ENCODE results near the gene TRAF4. TPM values are rescaled to one million over a fixed set of nuclear protein-coding genes. Genes with fewer than 3 reads are reported as not detected.

TRAF4 gene
- total RNA-seq, 1 experiment from 2014 or later: 268 TPM

DNA sequence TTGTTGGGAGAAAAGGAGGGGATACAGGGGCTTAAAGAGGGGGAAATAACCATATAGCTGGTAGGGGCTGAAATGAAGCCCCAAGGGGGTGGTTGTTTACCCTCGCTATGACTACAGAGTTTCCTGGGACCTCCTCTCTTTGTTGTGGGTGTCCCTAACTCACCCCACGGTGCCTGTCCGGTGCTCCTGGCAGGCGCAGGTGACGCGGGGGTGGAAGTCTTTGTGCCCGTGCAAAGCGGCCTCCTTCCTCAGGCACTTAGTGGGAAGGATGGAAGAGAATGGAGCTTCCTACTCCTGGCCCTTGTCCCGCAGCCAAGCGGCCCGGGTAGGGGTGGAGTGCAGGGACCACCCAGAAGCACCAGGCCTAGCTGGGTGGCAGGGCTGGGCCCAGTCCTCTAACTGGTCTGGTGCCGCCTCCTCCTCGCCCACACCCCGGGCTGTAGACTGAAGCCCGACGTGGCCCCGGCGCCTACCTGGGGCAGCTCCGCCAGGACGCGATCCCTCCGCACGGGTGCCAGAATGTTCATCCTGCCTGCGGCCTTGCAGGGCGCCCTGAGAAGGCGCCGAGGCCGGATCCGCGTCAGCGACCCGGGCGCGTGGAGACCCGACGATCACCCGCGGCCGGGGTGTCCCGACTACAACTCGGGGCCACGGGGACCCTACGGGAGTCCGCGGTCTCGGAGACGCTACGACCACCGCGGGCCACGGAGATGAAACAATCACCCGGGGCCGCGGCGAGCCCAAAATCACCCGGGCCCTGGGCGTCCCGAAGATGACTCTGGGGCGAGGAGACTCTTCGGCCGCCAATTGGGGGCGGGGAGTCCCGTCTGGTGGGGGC is 26.9 kb upstream of the TRAF4 start (continued):
- TF ChIP-seq, protein P1, sequence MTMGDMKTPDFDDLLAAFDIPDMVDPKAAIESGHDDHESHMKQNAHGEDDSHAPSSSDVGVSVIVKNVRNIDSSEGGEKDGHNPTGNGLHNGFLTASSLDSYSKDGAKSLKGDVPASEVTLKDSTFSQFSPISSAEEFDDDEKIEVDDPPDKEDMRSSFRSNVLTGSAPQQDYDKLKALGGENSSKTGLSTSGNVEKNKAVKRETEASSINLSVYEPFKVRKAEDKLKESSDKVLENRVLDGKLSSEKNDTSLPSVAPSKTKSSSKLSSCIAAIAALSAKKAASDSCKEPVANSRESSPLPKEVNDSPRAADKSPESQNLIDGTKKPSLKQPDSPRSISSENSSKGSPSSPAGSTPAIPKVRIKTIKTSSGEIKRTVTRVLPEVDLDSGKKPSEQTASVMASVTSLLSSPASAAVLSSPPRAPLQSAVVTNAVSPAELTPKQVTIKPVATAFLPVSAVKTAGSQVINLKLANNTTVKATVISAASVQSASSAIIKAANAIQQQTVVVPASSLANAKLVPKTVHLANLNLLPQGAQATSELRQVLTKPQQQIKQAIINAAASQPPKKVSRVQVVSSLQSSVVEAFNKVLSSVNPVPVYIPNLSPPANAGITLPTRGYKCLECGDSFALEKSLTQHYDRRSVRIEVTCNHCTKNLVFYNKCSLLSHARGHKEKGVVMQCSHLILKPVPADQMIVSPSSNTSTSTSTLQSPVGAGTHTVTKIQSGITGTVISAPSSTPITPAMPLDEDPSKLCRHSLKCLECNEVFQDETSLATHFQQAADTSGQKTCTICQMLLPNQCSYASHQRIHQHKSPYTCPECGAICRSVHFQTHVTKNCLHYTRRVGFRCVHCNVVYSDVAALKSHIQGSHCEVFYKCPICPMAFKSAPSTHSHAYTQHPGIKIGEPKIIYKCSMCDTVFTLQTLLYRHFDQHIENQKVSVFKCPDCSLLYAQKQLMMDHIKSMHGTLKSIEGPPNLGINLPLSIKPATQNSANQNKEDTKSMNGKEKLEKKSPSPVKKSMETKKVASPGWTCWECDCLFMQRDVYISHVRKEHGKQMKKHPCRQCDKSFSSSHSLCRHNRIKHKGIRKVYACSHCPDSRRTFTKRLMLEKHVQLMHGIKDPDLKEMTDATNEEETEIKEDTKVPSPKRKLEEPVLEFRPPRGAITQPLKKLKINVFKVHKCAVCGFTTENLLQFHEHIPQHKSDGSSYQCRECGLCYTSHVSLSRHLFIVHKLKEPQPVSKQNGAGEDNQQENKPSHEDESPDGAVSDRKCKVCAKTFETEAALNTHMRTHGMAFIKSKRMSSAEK (CRISPR knock-in tag; IDR thresholded peaks at IDR 0.05; ENCODE audit: borderline replicate concordance): no peak
- TF ChIP-seq ZNF121 (CRISPR knock-in tag; IDR thresholded peaks at IDR 0.05): no peak
- TF ChIP-seq, protein P2, sequence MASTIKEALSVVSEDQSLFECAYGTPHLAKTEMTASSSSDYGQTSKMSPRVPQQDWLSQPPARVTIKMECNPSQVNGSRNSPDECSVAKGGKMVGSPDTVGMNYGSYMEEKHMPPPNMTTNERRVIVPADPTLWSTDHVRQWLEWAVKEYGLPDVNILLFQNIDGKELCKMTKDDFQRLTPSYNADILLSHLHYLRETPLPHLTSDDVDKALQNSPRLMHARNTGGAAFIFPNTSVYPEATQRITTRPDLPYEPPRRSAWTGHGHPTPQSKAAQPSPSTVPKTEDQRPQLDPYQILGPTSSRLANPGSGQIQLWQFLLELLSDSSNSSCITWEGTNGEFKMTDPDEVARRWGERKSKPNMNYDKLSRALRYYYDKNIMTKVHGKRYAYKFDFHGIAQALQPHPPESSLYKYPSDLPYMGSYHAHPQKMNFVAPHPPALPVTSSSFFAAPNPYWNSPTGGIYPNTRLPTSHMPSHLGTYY (CRISPR knock-in tag; IDR thresholded peaks at IDR 0.05): no peak
- TF ChIP-seq, protein P3, sequence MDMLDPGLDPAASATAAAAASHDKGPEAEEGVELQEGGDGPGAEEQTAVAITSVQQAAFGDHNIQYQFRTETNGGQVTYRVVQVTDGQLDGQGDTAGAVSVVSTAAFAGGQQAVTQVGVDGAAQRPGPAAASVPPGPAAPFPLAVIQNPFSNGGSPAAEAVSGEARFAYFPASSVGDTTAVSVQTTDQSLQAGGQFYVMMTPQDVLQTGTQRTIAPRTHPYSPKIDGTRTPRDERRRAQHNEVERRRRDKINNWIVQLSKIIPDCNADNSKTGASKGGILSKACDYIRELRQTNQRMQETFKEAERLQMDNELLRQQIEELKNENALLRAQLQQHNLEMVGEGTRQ (CRISPR knock-in tag; IDR thresholded peaks at IDR 0.05): peak; percentile 3; the same call in 1 of the 2 replicates
- TF ChIP-seq, protein P4, sequence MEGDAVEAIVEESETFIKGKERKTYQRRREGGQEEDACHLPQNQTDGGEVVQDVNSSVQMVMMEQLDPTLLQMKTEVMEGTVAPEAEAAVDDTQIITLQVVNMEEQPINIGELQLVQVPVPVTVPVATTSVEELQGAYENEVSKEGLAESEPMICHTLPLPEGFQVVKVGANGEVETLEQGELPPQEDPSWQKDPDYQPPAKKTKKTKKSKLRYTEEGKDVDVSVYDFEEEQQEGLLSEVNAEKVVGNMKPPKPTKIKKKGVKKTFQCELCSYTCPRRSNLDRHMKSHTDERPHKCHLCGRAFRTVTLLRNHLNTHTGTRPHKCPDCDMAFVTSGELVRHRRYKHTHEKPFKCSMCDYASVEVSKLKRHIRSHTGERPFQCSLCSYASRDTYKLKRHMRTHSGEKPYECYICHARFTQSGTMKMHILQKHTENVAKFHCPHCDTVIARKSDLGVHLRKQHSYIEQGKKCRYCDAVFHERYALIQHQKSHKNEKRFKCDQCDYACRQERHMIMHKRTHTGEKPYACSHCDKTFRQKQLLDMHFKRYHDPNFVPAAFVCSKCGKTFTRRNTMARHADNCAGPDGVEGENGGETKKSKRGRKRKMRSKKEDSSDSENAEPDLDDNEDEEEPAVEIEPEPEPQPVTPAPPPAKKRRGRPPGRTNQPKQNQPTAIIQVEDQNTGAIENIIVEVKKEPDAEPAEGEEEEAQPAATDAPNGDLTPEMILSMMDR (IDR thresholded peaks at IDR 0.05): no peak
- no peak for TF ChIP-seq ZNF396 (CRISPR knock-in tag; IDR thresholded peaks at IDR 0.05; ENCODE audit: borderline replicate concordance)
- no peak for TF ChIP-seq GRHL2 (CRISPR knock-in tag; IDR thresholded peaks at IDR 0.05; ENCODE audit: insufficient replicate concordance, severe bottlenecking)
- TF ChIP-seq TP53 (CRISPR knock-in tag; IDR thresholded peaks at IDR 0.05): no peak
- no peak for TF ChIP-seq MXD4 (CRISPR knock-in tag; IDR thresholded peaks at IDR 0.05; ENCODE audit: borderline replicate concordance)
- TF ChIP-seq RORB (CRISPR knock-in tag; IDR thresholded peaks at IDR 0.05): no peak
- TF ChIP-seq, protein P5, sequence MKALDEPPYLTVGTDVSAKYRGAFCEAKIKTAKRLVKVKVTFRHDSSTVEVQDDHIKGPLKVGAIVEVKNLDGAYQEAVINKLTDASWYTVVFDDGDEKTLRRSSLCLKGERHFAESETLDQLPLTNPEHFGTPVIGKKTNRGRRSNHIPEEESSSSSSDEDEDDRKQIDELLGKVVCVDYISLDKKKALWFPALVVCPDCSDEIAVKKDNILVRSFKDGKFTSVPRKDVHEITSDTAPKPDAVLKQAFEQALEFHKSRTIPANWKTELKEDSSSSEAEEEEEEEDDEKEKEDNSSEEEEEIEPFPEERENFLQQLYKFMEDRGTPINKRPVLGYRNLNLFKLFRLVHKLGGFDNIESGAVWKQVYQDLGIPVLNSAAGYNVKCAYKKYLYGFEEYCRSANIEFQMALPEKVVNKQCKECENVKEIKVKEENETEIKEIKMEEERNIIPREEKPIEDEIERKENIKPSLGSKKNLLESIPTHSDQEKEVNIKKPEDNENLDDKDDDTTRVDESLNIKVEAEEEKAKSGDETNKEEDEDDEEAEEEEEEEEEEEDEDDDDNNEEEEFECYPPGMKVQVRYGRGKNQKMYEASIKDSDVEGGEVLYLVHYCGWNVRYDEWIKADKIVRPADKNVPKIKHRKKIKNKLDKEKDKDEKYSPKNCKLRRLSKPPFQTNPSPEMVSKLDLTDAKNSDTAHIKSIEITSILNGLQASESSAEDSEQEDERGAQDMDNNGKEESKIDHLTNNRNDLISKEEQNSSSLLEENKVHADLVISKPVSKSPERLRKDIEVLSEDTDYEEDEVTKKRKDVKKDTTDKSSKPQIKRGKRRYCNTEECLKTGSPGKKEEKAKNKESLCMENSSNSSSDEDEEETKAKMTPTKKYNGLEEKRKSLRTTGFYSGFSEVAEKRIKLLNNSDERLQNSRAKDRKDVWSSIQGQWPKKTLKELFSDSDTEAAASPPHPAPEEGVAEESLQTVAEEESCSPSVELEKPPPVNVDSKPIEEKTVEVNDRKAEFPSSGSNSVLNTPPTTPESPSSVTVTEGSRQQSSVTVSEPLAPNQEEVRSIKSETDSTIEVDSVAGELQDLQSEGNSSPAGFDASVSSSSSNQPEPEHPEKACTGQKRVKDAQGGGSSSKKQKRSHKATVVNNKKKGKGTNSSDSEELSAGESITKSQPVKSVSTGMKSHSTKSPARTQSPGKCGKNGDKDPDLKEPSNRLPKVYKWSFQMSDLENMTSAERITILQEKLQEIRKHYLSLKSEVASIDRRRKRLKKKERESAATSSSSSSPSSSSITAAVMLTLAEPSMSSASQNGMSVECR (CRISPR knock-in tag; IDR thresholded peaks at IDR 0.05; ENCODE audit: borderline replicate concordance): no peak
- no peak for TF ChIP-seq PRRX2 (CRISPR knock-in tag; IDR thresholded peaks at IDR 0.05)
- no peak for TF ChIP-seq CREB1 (CRISPR knock-in tag; IDR thresholded peaks at IDR 0.05)
- TF ChIP-seq ZNF317 (CRISPR knock-in tag; IDR thresholded peaks at IDR 0.05; ENCODE audit: borderline replicate concordance, low read depth): no peak
- TF ChIP-seq, protein P6, sequence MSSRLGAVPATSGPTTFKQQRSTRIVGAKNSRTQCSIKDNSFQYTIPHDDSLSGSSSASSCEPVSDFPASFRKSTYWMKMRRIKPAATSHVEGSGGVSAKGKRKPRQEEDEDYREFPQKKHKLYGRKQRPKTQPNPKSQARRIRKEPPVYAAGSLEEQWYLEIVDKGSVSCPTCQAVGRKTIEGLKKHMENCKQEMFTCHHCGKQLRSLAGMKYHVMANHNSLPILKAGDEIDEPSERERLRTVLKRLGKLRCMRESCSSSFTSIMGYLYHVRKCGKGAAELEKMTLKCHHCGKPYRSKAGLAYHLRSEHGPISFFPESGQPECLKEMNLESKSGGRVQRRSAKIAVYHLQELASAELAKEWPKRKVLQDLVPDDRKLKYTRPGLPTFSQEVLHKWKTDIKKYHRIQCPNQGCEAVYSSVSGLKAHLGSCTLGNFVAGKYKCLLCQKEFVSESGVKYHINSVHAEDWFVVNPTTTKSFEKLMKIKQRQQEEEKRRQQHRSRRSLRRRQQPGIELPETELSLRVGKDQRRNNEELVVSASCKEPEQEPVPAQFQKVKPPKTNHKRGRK (CRISPR knock-in tag; IDR thresholded peaks at IDR 0.05; ENCODE audit: borderline replicate concordance): no peak
- TF ChIP-seq NFATC4 (CRISPR knock-in tag; IDR thresholded peaks at IDR 0.05): no peak
- no peak for TF ChIP-seq HMGA2 (CRISPR knock-in tag; IDR thresholded peaks at IDR 0.05)

Data from WTC11 (cell line).